ENCODE data around the gene PSMG3. TPM values are rescaled to one million over a fixed set of nuclear protein-coding genes. Genes with fewer than 3 reads are reported as not detected.
A peak's percentile ranks its signal among the peaks of the same experiment; 100 is the strongest.

PSMG3 gene
- total RNA-seq, 1 donor from 2014 or later = 31.1 TPM

DNA sequence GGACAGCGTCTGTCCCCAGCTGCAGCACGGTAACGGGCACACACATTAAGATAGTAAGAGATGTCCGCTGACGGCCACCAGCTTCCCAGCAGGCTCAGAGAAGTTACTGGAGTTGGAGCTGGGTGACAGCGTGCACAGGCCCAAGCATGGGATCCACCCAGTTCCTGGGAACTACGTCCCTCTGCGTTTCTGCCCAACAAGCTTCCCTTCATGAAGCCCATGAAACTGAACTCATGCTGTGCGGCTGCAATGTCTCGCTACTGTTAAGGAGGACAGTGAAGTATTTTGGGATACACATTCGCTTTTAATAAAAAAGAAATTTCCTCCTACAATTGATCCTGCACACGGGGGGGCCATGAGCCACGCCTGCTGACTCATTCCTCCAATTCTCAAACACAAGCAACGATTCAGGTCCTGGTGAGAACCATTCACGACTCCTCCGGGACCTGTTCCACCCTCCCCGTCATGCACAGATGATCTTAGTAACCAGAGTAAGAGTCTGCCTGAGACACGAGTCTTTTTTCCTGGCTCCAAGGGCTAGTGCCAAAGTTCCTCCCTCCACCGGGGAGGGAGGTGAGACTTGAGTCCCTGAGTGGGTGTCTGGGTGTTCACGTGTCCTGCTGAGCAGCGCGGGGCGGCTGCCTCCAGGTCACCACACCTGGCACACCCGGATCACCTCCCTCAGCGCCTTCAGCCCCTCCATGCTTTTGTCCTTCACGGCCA, 2.6 kb downstream of the PSMG3 start:
- Mint-ChIP-seq H3K4me1 (peaks cover 34% of the 10 kb centered on the region), H3K4me3 (peak overlapping the region; percentile 79), H3K9me3 (no peaks in the 10 kb centered on the region), H3K36me3 (no peaks in the 10 kb centered on the region), H3K27ac (no peak overlapping the region), H3K27me3 (ENCODE audit: insufficient read depth, low read depth) (peaks cover 2% of the 10 kb centered on the region)
- Histone ChIP-seq H3K79me2 (ENCODE audit: low read depth) (peaks cover 21% of the 10 kb centered on the region), H3K27me3 (no peaks in the 10 kb centered on the region), H3K9me3 (ENCODE audit: low read depth) (no peaks in the 10 kb centered on the region), H3K4me2 (no peak overlapping the region), H3K4me1 (peaks cover 3% of the 10 kb centered on the region), H3K4me3 (no peak overlapping the region), H2AFZ (replicated peaks) (no peak overlapping the region), H3K9ac (no peak overlapping the region), H3F3A (ENCODE audit: low read depth) (peaks cover 12% of the 10 kb centered on the region), H3K36me3 (no peaks in the 10 kb centered on the region), H3K27ac (no peak overlapping the region), H4K20me1 (ENCODE audit: low read depth) (no peaks in the 10 kb centered on the region)
- no peak for DNase-seq (ENCODE audit: low spot score)
- TF ChIP-seq CTCF (IDR thresholded peaks at IDR 0.05) (no peak), EZH2phosphoT487 (IDR thresholded peaks at IDR 0.05) (no peak), EZH2 (IDR thresholded peaks at IDR 0.05) (no peak)

- Histone ChIP-seq H3K79me2 (ENCODE audit: low read depth) (peaks cover 21% of the 10 kb centered on the region), H2AFZ (replicated peaks) (no peak overlapping the region), H3K4me1 (peaks cover 3% of the 10 kb centered on the region), H3K36me3 (no peaks in the 10 kb centered on the region), H3F3A (ENCODE audit: low read depth) (peaks cover 7% of the 10 kb centered on the region), H3K4me3 (no peak overlapping the region), H3K9me3 (ENCODE audit: low read depth) (no peaks in the 10 kb centered on the region), H3K27ac (no peak overlapping the region), H3K9ac (no peak overlapping the region), H4K20me1 (ENCODE audit: low read depth) (no peaks in the 10 kb centered on the region), H3K4me2 (no peak overlapping the region), H3K27me3 (no peaks in the 10 kb centered on the region)
- H3K4me1 Mint-ChIP-seq = peaks cover 37% of the 10 kb centered on the region
- peaks cover 2% of the 10 kb centered on the region for H3K27me3 Mint-ChIP-seq (ENCODE audit: insufficient read depth, low read depth)
- no peaks in the 10 kb centered on the region for H3K36me3 Mint-ChIP-seq
- H3K4me3 Mint-ChIP-seq = peak overlapping the region; percentile 50
- H3K9me3 Mint-ChIP-seq = no peaks in the 10 kb centered on the region
- TF ChIP-seq EZH2phosphoT487 (IDR thresholded peaks at IDR 0.05) = no peak
- TF ChIP-seq EZH2 (IDR thresholded peaks at IDR 0.05) = no peak
- no peak for TF ChIP-seq CTCF (IDR thresholded peaks at IDR 0.05)
- H3K27ac Mint-ChIP-seq = no peak overlapping the region
- DNase-seq (ENCODE audit: low spot score) = no peak
Observed at GRCh38 chr7:1566687-1567048, 3.2 kb downstream of the PSMG3 start.

DNA sequence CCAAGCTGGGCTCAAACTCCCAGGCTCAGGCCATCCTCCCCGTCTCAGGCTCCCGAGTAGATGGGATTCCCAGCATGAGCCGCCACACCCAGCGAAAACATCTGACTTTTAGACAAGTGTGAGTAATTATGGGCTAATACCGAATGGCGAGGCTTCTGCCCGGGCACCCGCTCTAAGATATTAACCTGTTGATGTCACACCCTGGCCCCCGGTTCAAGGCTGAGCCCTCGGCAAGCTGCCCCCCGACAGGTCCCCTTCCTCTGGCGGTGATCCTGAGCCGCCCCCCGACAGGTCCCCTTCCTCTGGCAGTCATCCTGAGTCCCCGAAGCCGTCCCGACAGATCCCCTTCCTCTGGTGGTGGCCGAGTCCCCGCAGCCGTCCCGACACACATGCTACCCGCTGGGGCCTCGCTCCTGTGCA, 5.2 kb downstream of the PSMG3 start:
- no peak overlapping the region for H3K4me3 Mint-ChIP-seq
- no peak overlapping the region for H3K27ac Mint-ChIP-seq
- Histone ChIP-seq H3K36me3 (no peaks in the 10 kb centered on the region), H3K4me1 (peaks cover 3% of the 10 kb centered on the region), H2AFZ (replicated peaks) (no peak overlapping the region), H3K27ac (no peak overlapping the region), H4K20me1 (ENCODE audit: low read depth) (no peaks in the 10 kb centered on the region), H3K4me3 (no peak overlapping the region), H3F3A (ENCODE audit: low read depth) (peaks cover 5% of the 10 kb centered on the region), H3K4me2 (no peak overlapping the region), H3K9me3 (ENCODE audit: low read depth) (no peaks in the 10 kb centered on the region), H3K79me2 (ENCODE audit: low read depth) (peaks cover 12% of the 10 kb centered on the region), H3K27me3 (no peaks in the 10 kb centered on the region), H3K9ac (no peak overlapping the region)
- H3K27me3 Mint-ChIP-seq (ENCODE audit: insufficient read depth, low read depth) = peaks cover 2% of the 10 kb centered on the region
- no peak for DNase-seq (ENCODE audit: low spot score)
- no peaks in the 10 kb centered on the region for H3K36me3 Mint-ChIP-seq
- TF ChIP-seq EZH2 (IDR thresholded peaks at IDR 0.05) (no peak), EZH2phosphoT487 (IDR thresholded peaks at IDR 0.05) (no peak), CTCF (IDR thresholded peaks at IDR 0.05) (no peak)
- no peaks in the 10 kb centered on the region for H3K9me3 Mint-ChIP-seq
- H3K4me1 Mint-ChIP-seq = peaks cover 31% of the 10 kb centered on the region

Data from neural progenitor cell (in vitro differentiated cells).